GM21526 (cell line): ENCODE results near the gene WWP2.
"Not testable (repeated sequence)": the region's sequence is repeated elsewhere in the genome, so short reads cannot be mapped to it uniquely, and the experiment has no call there.

ENCODE experiments used
- ATAC-seq: cut with Tn5 transposase; IDR thresholded peaks from one replicate; pipeline ENCODE4 v1.9.1; 2021; ENCODE audit warnings: moderate library complexity; ENCODE audit not compliant: unreplicated experiment, low FRiP score

Gene WWP2

GRCh38 chr16:69969657-69970056 is 207.5 kb downstream of the WWP2 start:
- not testable (repeated sequence) for ATAC-seq

- ATAC-seq, result not testable (repeated sequence)
Measured at GRCh38 chr16:69972120-69972519, 210.0 kb downstream of the WWP2 start.

GRCh38 chr16:69972935-69973334 is 210.8 kb downstream of the WWP2 start:
- not testable (repeated sequence) for ATAC-seq

DNA sequence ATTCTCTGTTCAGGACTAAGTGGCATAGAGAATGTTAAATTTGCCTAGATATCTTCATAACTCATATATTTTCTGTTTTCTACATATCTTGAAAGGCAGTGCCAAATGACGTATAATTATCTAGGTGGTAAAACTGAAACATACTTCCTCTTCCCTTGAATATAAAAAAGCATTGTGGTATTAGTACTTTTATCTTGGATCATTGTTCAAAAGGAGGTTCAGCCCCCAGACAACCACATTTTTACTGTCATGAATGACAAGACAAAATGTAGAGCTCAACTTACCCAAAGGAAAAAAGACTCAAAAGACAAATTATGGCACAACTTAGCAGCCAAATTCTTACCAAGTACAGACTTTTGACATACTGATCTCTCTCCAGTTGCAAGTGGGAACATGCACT is 223.1 kb downstream of the WWP2 start:
- not testable (repeated sequence) for ATAC-seq
